Mesodermal cell (in vitro differentiated cells): ENCODE data around the gene UBA5.

Experiments
- H3K27ac ChIP-seq: 2 replicates; pipeline ENCODE4 v1.7.0; 2013; ENCODE audit warnings: mild to moderate bottlenecking, low read depth, low read length, moderate library complexity; ENCODE audit not compliant: severe bottlenecking
- H3K36me3 ChIP-seq: 2 replicates; pipeline ENCODE4 v1.7.1; 2013; ENCODE audit warnings: mild to moderate bottlenecking, low read length, moderate library complexity; ENCODE audit not compliant: control insufficient read depth, insufficient read depth
- H3K4me1 ChIP-seq: one replicate; pipeline ENCODE4 v1.7.1; 2013; ENCODE audit warnings: mild to moderate bottlenecking, low read length; ENCODE audit not compliant: insufficient read depth, control insufficient read depth, poor library complexity, severe bottlenecking
- H3K4me3 ChIP-seq: 2 replicates; pipeline ENCODE4 v1.7.0; 2013; ENCODE audit warnings: low read length, control low read depth, mild to moderate bottlenecking; ENCODE audit not compliant: insufficient read depth, poor library complexity, severe bottlenecking; ENCODE audit errors: extremely low read depth
- H3K9me3 ChIP-seq: 2 replicates; pipeline ENCODE4 v1.7.1; 2013; ENCODE audit warnings: mild to moderate bottlenecking, low read length, moderate library complexity; ENCODE audit not compliant: control insufficient read depth
- WGBS, 2 experiments: methylation state at CpG; one replicate each; pipeline ENCODE4 v1.1.5; 2013; ENCODE audit warnings: missing lambda C conversion rate in 2 of 2; ENCODE audit not compliant: insufficient coverage in 2 of 2; 5-methylcytosine and 5-hydroxymethylcytosine counted together

Gene UBA5

GRCh38 chr3:132652640-132653270, 7.4 kb upstream of the UBA5 start:
- Histone ChIP-seq H3K27ac (no peak overlapping the region), H3K9me3 (no peaks in the 10 kb centered on the region)
- 67 to 80% methylated on average over 1 of the region's 1 CpG for WGBS, 2 experiments

GRCh38 chr3:132654190-132654589, 5.9 kb upstream of the UBA5 start:
- 78 to 100% methylated on average over 1 of the region's 2 CpGs for WGBS, 2 experiments
- Histone ChIP-seq H3K4me3 (no peak overlapping the region), H3K9me3 (no peaks in the 10 kb centered on the region), H3K36me3 (no peaks in the 10 kb centered on the region), H3K4me1 (no peaks in the 10 kb centered on the region), H3K27ac (no peak overlapping the region)

More at GRCh38 chr3:132652640-132653270, 7.4 kb upstream of the UBA5 start:
- Histone ChIP-seq H3K4me3 (no peak overlapping the region), H3K4me1 (no peaks in the 10 kb centered on the region), H3K36me3 (no peaks in the 10 kb centered on the region)

- no peaks in the 10 kb centered on the region for H3K4me1 ChIP-seq
- H3K4me3 ChIP-seq = no peak overlapping the region
- no peaks in the 10 kb centered on the region for H3K36me3 ChIP-seq
- H3K9me3 ChIP-seq = no peaks in the 10 kb centered on the region
- WGBS, 2 experiments = 88 to 95% methylated on average over 5 of the region's 5 CpGs
- no peak overlapping the region for H3K27ac ChIP-seq
Observed at GRCh38 chr3:132654721-132655120, 5.4 kb upstream of the UBA5 start.

GRCh38 chr3:132655471-132655870, 4.7 kb upstream of the UBA5 start:
- no peaks in the 10 kb centered on the region for H3K9me3 ChIP-seq
- H3K4me3 ChIP-seq = no peak overlapping the region
- H3K4me1 ChIP-seq = no peaks in the 10 kb centered on the region
- no peaks in the 10 kb centered on the region for H3K36me3 ChIP-seq
- WGBS, 2 experiments = 95 to 100% methylated on average over 2 of the region's 2 CpGs
- H3K27ac ChIP-seq = no peak overlapping the region

- Histone ChIP-seq H3K9me3 (no peaks in the 10 kb centered on the region), H3K36me3 (no peaks in the 10 kb centered on the region), H3K4me1 (peaks cover 6% of the 10 kb centered on the region), H3K27ac (no peak overlapping the region), H3K4me3 (no peak overlapping the region)
- 80 to 88% methylated on average over 1 of the region's 8 CpGs for WGBS, 2 experiments
Observed at GRCh38 chr3:132657869-132658747, 2.0 kb upstream of the UBA5 start.

GRCh38 chr3:132659000-132659364, 1.1 kb upstream of the UBA5 start:
- WGBS, 2 experiments = 39 to 40% methylated on average over 3 to 5 of the region's 7 CpGs
- Histone ChIP-seq H3K36me3 (no peaks in the 10 kb centered on the region), H3K4me1 (peaks cover 6% of the 10 kb centered on the region), H3K27ac (no peak overlapping the region), H3K9me3 (no peaks in the 10 kb centered on the region), H3K4me3 (peak overlapping the region; percentile 82)

- H3K27ac ChIP-seq = peak within 1 kb of the TSS; percentile 86
- H3K4me1 ChIP-seq = peaks cover 6% of the 10 kb centered on the region
- H3K36me3 ChIP-seq = no peaks in the 10 kb centered on the region
- peak within 1 kb of the TSS; percentile 82 for H3K4me3 ChIP-seq
- WGBS, 2 experiments = 1% methylated on average over 28 to 30 of the region's 34 CpGs
- no peaks in the 10 kb centered on the region for H3K9me3 ChIP-seq
Observed at GRCh38 chr3:132659365-132660051, 621 bp upstream of the UBA5 start, which contains the start of gene ACAD11. TSS of gene ACAD11 (minus strand) at chr3:132659809. CDS start at chr3:132659751, 58 bp downstream.

GRCh38 chr3:132660811-132661070, 612 bp downstream of the UBA5 start:
- no peaks in the 10 kb centered on the region for H3K9me3 ChIP-seq
- 0% methylated on average over 2 of the region's 5 CpGs for WGBS, 2 experiments
- H3K4me3 ChIP-seq = peak overlapping the region; percentile 82
- peak overlapping the region; percentile 86 for H3K27ac ChIP-seq
- H3K4me1 ChIP-seq = peaks cover 6% of the 10 kb centered on the region
- no peaks in the 10 kb centered on the region for H3K36me3 ChIP-seq

GRCh38 chr3:132661101-132661500, 972 bp downstream of the UBA5 start:
- H3K9me3 ChIP-seq = no peaks in the 10 kb centered on the region
- 0 to 4% methylated on average over 2 to 4 of the region's 8 CpGs for WGBS, 2 experiments
- no peak overlapping the region for H3K27ac ChIP-seq

GRCh38 chr3:132662212-132662611, 2.1 kb downstream of the UBA5 start:
- Histone ChIP-seq H3K36me3 (peaks cover 6% of the 10 kb centered on the region), H3K4me1 (peaks cover 6% of the 10 kb centered on the region), H3K4me3 (no peak overlapping the region), H3K27ac (no peak overlapping the region), H3K9me3 (no peaks in the 10 kb centered on the region)

More at GRCh38 chr3:132661101-132661500, 972 bp downstream of the UBA5 start:
- Histone ChIP-seq H3K36me3 (no peaks in the 10 kb centered on the region), H3K4me3 (peak overlapping the region; percentile 82), H3K4me1 (peaks cover 6% of the 10 kb centered on the region)
